GM12892 (cell line): ENCODE results near the gene METTL24.

ENCODE experiments used
- POLR2A ChIP-seq: IDR thresholded peaks from 2 replicates; pipeline ENCODE4 v1.6.1; 2011; ENCODE audit warnings: low read depth, low read length, control low read depth
- POLR2AphosphoS5 ChIP-seq: IDR thresholded peaks from 2 replicates; pipeline ENCODE4 v1.6.1; 2011; ENCODE audit warnings: low read depth, low read length, control low read depth
- TAF1 ChIP-seq: IDR thresholded peaks from 2 replicates; pipeline ENCODE4 v1.6.1; 2011; ENCODE audit warnings: low read depth, mild to moderate bottlenecking, control low read depth, low read length, borderline replicate concordance

DNA sequence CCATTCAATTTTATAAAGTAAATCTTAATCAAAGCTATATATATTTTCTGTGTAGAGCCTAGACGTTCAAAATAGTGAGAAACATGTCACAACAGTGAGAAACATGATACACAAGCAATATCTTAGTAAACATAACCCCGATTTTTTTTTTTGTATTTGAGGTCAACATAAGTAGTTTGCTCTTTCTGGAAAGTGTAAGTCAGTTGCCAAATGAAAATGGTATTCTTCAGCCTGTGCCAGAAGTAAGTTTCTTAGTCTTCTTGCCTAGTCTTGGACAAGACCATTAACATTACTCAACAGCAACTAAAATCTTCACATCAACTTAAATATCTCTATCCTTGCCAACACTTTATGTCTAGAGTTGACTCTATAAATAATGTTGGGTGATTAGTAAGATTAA is 59.7 kb downstream of the METTL24 start:
- TF ChIP-seq POLR2A (no peak), POLR2AphosphoS5 (no peak), TAF1 (no peak)
